Endothelial cell of umbilical vein (primary cell): ENCODE measurements around the gene PDE11A. TPM values are rescaled to one million over a fixed set of nuclear protein-coding genes. Genes with fewer than 3 reads are reported as not detected.

Source experiments
- BruUV-seq: library from RNA; stranded (reverse); fragments of 400-500 nt; replicated peaks from 2 replicates; lab custom pipeline; 2021; lab: Mats Ljungman, UMichigan
- CTCF ChIA-PET: fragments of 300-600, 350-600 bp; sonication (Branson Sonifier 250); formaldehyde crosslinking; loops from one replicate; lab custom pipeline; 2021; ENCODE audit warnings: antibody characterized with exemption, inconsistent platforms; lab: Charles Lee
- POLR2A ChIA-PET: fragments of 300-600, 350-600 bp; sonication (Branson Sonifier 250); formaldehyde crosslinking; loops from one replicate; lab custom pipeline; 2021; ENCODE audit warnings: antibody characterized with exemption, inconsistent platforms; lab: Charles Lee
- DNase-seq: peaks from one replicate; pipeline ENCODE4 v3.0.0-alpha.2; 2011; ENCODE audit warnings: low read depth, low spot score
- FAIRE-seq: peaks from 2 replicates; lab custom pipeline; 2011; peaks lifted over from hg19 to GRCh38; lab: Jason Lieb, UNC
- H2AFZ ChIP-seq: 2 replicates; pipeline ENCODE4 v1.6.0; 2012; ENCODE audit warnings: low read depth, low read length, control low read depth, inconsistent platforms
- H3K27ac ChIP-seq: 2 replicates; pipeline ENCODE4 v1.5.1; 2011; ENCODE audit warnings: low read depth, mild to moderate bottlenecking, control low read depth, low read length, moderate library complexity; ENCODE audit not compliant: insufficient read depth
- H3K27me3 ChIP-seq, 2 experiments: 2 replicates each; pipeline versions ENCODE4 v1.6.0 to v1.6.1; 2011; ENCODE audit warnings: low read length in 2 of 2, mixed read lengths in 1 of 2; ENCODE audit not compliant: control insufficient read depth in 2 of 2, insufficient read depth in 2 of 2
- H3K36me3 ChIP-seq, 2 experiments: 2 replicates in 1 of 2; 3 replicates in 1 of 2; pipeline ENCODE4 v1.5.1; 2011; ENCODE audit warnings: low read length in 2 of 2, mild to moderate bottlenecking in 1 of 2, moderate library complexity in 1 of 2; ENCODE audit not compliant: control insufficient read depth in 2 of 2, insufficient read depth in 2 of 2; ENCODE audit errors: extremely low read depth in 1 of 2
- H3K4me1 ChIP-seq: 3 replicates; pipeline ENCODE4 v1.5.1; 2011; ENCODE audit warnings: mild to moderate bottlenecking, low read length; ENCODE audit not compliant: control insufficient read depth, insufficient read depth; ENCODE audit errors: extremely low read depth
- H3K4me2 ChIP-seq: 2 replicates; pipeline ENCODE4 v1.6.1; 2011; ENCODE audit warnings: low read length, control low read depth, mixed read lengths; ENCODE audit not compliant: insufficient read depth
- H3K4me3 ChIP-seq, 3 experiments: fragments of 200-600 bp in 1 of 3; sonication (generic), shearing (Covaris generic) in 1 of 3; replicated peaks in 1 of 3; 2 replicates each; pipeline ENCODE4 v1.5.1; 2011 to 2016; ENCODE audit warnings: control low read depth in 3 of 3, low read length in 3 of 3, mild to moderate bottlenecking in 2 of 3, inconsistent platforms in 1 of 3, low read depth in 1 of 3, moderate library complexity in 1 of 3; ENCODE audit not compliant: insufficient read depth in 1 of 3
- H3K79me2 ChIP-seq: 2 replicates; pipeline ENCODE4 v1.6.0; 2012; ENCODE audit warnings: low read length, inconsistent platforms; ENCODE audit not compliant: control insufficient read depth, insufficient read depth
- H3K9ac ChIP-seq: replicated peaks from 2 replicates; pipeline ENCODE3; 2011; ENCODE audit warnings: low read length, control low read depth; ENCODE audit not compliant: insufficient read depth; ENCODE audit errors: extremely low read depth
- H3K9me1 ChIP-seq: replicated peaks from 3 replicates; pipeline ENCODE4 v1.6.0; 2011; ENCODE audit warnings: mild to moderate bottlenecking, low read length; ENCODE audit not compliant: control insufficient read depth, insufficient read depth; ENCODE audit errors: extremely low read depth
- H3K9me3 ChIP-seq: replicated peaks from 2 replicates; pipeline ENCODE4 v1.5.1; 2012; ENCODE audit warnings: low read length, inconsistent platforms; ENCODE audit not compliant: control insufficient read depth, insufficient read depth
- H4K20me1 ChIP-seq: replicated peaks from 2 replicates; pipeline ENCODE3; 2011; ENCODE audit warnings: mild to moderate bottlenecking, low read length; ENCODE audit not compliant: control insufficient read depth, insufficient read depth; ENCODE audit errors: extremely low read depth
- CTCF ChIP-seq, 2 donors: IDR thresholded peaks; 1 replicate in 1 of 2; 2 replicates in 1 of 2; pipeline ENCODE4 v1.5.1; 2011; ENCODE audit warnings: low read length in 2 of 2, mild to moderate bottlenecking in 2 of 2, moderate library complexity in 2 of 2, control low read depth in 1 of 2, inconsistent platforms in 1 of 2, low read depth in 1 of 2; ENCODE audit not compliant: insufficient read depth in 1 of 2; ENCODE audit errors: extremely low read depth in 1 of 2
- EZH2 ChIP-seq: IDR thresholded peaks from 2 replicates; pipeline ENCODE4 v1.6.1; 2012; ENCODE audit warnings: borderline replicate concordance, low read depth, mild to moderate bottlenecking, moderate library complexity, low read length, inconsistent platforms; ENCODE audit not compliant: severe bottlenecking
- FOS ChIP-seq: IDR thresholded peaks from 2 replicates; pipeline ENCODE4 v1.6.1; 2011; ENCODE audit warnings: mild to moderate bottlenecking, low read length, moderate library complexity, borderline replicate concordance; ENCODE audit not compliant: insufficient read depth
- GATA2 ChIP-seq: IDR thresholded peaks from 2 replicates; pipeline ENCODE4 v1.7.0; 2011; ENCODE audit warnings: low read depth, mild to moderate bottlenecking, moderate library complexity, mixed read lengths, low read length; ENCODE audit not compliant: insufficient read length, insufficient read depth
- JUN ChIP-seq: IDR thresholded peaks from 2 replicates; pipeline ENCODE4 v1.6.1; 2011; ENCODE audit warnings: borderline replicate concordance, low read depth; ENCODE audit not compliant: insufficient read length, insufficient read depth
- MYC ChIP-seq: IDR thresholded peaks from one replicate; pipeline ENCODE4 v1.6.1; 2011; ENCODE audit warnings: mild to moderate bottlenecking, low read depth, low read length
- POLR2A ChIP-seq: IDR thresholded peaks from 2 replicates; pipeline ENCODE4 v1.6.1; 2012; ENCODE audit warnings: low read depth, mild to moderate bottlenecking, control low read depth, low read length
- POLR2AphosphoS5 ChIP-seq: IDR thresholded peaks from 2 replicates; pipeline ENCODE4 v1.6.1; 2012; ENCODE audit warnings: low read depth, mild to moderate bottlenecking, control low read depth, low read length, moderate library complexity; ENCODE audit not compliant: insufficient read depth
- dilution Hi-C: fragments of 300-500 bp; cut with MboI; formaldehyde crosslinking; loops from one replicate; pipeline ENCODE4 v1.15.0; 2019; ENCODE audit warnings: low sequenced_read_pairs; ENCODE audit not compliant: extremely low pct_ligation_motif_present
- intact Hi-C: fragments of 100-400 bp; cut with micrococcal nuclease; formaldehyde crosslinking; loops from one replicate; pipeline ENCODE4 v1.10.0; 2022
- polyA plus RNA-seq, 4 experiments: library from polyadenylated mRNA; depleted of rRNA in 3 of 4; stranded (reverse) in 3 of 4; unstranded in 1 of 4; fragments of >200 nt; gene quantifications; 2 replicates each; pipeline versions ENCODE4 v1.2.1 to v1.2.3, GENCODE V29; 2011 to 2012; ENCODE audit warnings: missing spikeins in 1 of 4
- total RNA-seq: library from RNA; stranded (reverse); gene quantifications from 2 replicates; pipeline ENCODE4 v1.2.3, GENCODE V29; 2021
- TF ChIP-seq, protein P1 (sequence below): IDR thresholded peaks from 2 replicates; pipeline ENCODE4 v1.6.1; 2011; ENCODE audit not compliant: insufficient read depth, insufficient read length

PDE11A gene
- total and polyA plus RNA-seq, 2 donors (not counting 3 experiments of a cell fraction or from before 2014, with no cell fraction given): 0.07 to 0.51 TPM

- peaks cover 7% of the 10 kb centered on the region for H3K4me1 ChIP-seq
- no peaks in the 10 kb centered on the region for H3K9me3 ChIP-seq
- no peak overlapping the region for H3K9ac ChIP-seq
- BruUV-seq: no TSS peak
- H3K4me3 ChIP-seq: no peak overlapping the region
- no peak for DNase-seq
- H3K27me3 ChIP-seq: peaks cover 5 to 11% of the 10 kb centered on the region in 2 experiments
- dilution Hi-C loops: no loop called here
- H3K27ac ChIP-seq: no peak overlapping the region
- H3K9me1 ChIP-seq: no peaks in the 10 kb centered on the region
- no peaks in the 10 kb centered on the region for H4K20me1 ChIP-seq
- FAIRE-seq: no peak
- intact Hi-C loops: no loop called here
- H3K79me2 ChIP-seq: no peaks in the 10 kb centered on the region
- no peak overlapping the region for H3K4me2 ChIP-seq
- POLR2A ChIA-PET: no interaction called here
- CTCF ChIA-PET: no interaction called here
- H3K36me3 ChIP-seq: no peaks in the 10 kb centered on the region
- TF ChIP-seq FOS: no peak
- TF ChIP-seq MYC: no peak
- TF ChIP-seq CTCF (IDR thresholded peaks at IDR 0.05; ENCODE audit: extremely low read depth in 1 of 2, insufficient read depth in 1 of 2, low read depth in 1 of 2, low read length in 2 of 2): no peak
- TF ChIP-seq POLR2A: no peak
- no peak for TF ChIP-seq JUN
- TF ChIP-seq, protein P1, sequence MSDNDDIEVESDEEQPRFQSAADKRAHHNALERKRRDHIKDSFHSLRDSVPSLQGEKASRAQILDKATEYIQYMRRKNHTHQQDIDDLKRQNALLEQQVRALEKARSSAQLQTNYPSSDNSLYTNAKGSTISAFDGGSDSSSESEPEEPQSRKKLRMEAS: no peak
- TF ChIP-seq EZH2: no peak
- TF ChIP-seq GATA2: no peak
- TF ChIP-seq POLR2AphosphoS5: no peak
- H2AFZ ChIP-seq: no peak overlapping the region
These were observed 393.6 kb downstream of the PDE11A start for GRCh38 chr2:177678939-177679338.
